SK-N-SH (cell line): ENCODE data around the gene SLC30A10.

ENCODE experiments used
- CTCF ChIP-seq: fragments of 200-600 bp; sonication (generic); IDR thresholded peaks from 2 replicates; pipeline ENCODE4 v1.6.1; 2017; ENCODE audit warnings: antibody characterized with exemption, mild to moderate bottlenecking, moderate library complexity
- GABPA ChIP-seq: IDR thresholded peaks from 2 replicates; pipeline ENCODE4 v1.4.0; 2012; ENCODE audit warnings: low read depth, mild to moderate bottlenecking
- JUND ChIP-seq: IDR thresholded peaks from 2 replicates; pipeline ENCODE4 v1.4.0; 2012
- MXI1 ChIP-seq: IDR thresholded peaks from 2 replicates; pipeline ENCODE4 v1.6.1; 2012; ENCODE audit warnings: mild to moderate bottlenecking, low read depth, low read length, improper control_type of control experiment
- NRF1 ChIP-seq: IDR thresholded peaks from 2 replicates; pipeline ENCODE4 v1.6.1; 2012; ENCODE audit warnings: low read depth, mild to moderate bottlenecking, low read length
- ZBTB33 ChIP-seq: IDR thresholded peaks from 2 replicates; pipeline ENCODE4 v1.4.0; 2012; ENCODE audit warnings: low read depth, borderline replicate concordance
- TF ChIP-seq, protein P1 (sequence below): IDR thresholded peaks from 2 replicates; pipeline ENCODE4 v1.4.0; 2012; ENCODE audit warnings: low read depth

DNA sequence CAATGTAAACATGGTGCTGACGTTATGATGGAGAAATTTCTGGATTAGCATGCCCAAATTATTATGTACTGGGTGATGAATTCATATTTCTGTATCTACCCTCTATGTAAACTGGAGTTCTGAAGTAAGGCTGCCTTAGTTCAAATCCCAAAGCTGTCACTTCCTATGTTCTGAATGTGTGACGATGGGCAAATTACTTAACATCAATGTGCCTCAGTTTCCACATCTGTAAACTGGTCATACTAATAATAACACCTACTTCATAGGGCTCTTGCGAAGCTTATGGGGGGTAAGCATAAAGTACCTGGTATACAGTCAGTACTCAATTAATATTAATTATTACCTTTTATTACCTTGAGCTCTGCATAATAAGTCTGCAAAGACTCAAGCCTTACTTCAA, 45.6 kb downstream of the SLC30A10 start:
- no peak for TF ChIP-seq GABPA
- no peak for TF ChIP-seq NRF1
- TF ChIP-seq, protein P1, sequence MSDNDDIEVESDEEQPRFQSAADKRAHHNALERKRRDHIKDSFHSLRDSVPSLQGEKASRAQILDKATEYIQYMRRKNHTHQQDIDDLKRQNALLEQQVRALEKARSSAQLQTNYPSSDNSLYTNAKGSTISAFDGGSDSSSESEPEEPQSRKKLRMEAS: no peak
- TF ChIP-seq CTCF: no peak
- no peak for TF ChIP-seq JUND
- no peak for TF ChIP-seq ZBTB33
- TF ChIP-seq MXI1: no peak
